Measurements from ENCODE around the gene SMIM27. TPM values are rescaled to one million over a fixed set of nuclear protein-coding genes. Genes with fewer than 3 reads are reported as not detected.
A peak's percentile ranks its signal among the peaks of the same experiment; 100 is the strongest.
"Not testable (repeated sequence)": the region's sequence is repeated elsewhere in the genome, so short reads cannot be mapped to it uniquely, and the experiment has no call there.

The SMIM27 gene
- total and polyA plus RNA-seq, 2 donors, result 28.5 to 36.9 TPM

- Histone ChIP-seq H3K36me3 (ENCODE audit: control insufficient read depth in 2 of 2, insufficient read depth in 2 of 2, low read length in 1 of 2) (no peaks in the 10 kb centered on the region), H3K4me3 (ENCODE audit: low read length in 2 of 2) (no peak overlapping the region), H3K4me1 (ENCODE audit: control insufficient read depth in 2 of 2, insufficient read depth in 2 of 2, low read length in 2 of 2) (no peaks in the 10 kb centered on the region), H3K27me3 (ENCODE audit: control insufficient read depth in 2 of 2, insufficient read depth in 1 of 2, low read length in 1 of 2) (peaks cover 3% of the 10 kb centered on the region in 2 donors), H3K27ac (ENCODE audit: low read depth in 1 of 2, low read length in 1 of 2) (no peak overlapping the region), H3K9me3 (ENCODE audit: control insufficient read depth in 2 of 2, insufficient read depth in 1 of 2, low read length in 1 of 2) (no peaks in the 10 kb centered on the region)
- DNase-seq (ENCODE audit: low read depth in 6 of 9, low spot score in 9 of 9), result peak in 8 of 9 donors; percentile 8 to 64 (median 28)
- WGBS, result 58% methylated on average over 3 of the region's 3 CpGs
These were observed 29.5 kb downstream of the SMIM27 start for GRCh38 chr9:32581512-32582143.

DNA sequence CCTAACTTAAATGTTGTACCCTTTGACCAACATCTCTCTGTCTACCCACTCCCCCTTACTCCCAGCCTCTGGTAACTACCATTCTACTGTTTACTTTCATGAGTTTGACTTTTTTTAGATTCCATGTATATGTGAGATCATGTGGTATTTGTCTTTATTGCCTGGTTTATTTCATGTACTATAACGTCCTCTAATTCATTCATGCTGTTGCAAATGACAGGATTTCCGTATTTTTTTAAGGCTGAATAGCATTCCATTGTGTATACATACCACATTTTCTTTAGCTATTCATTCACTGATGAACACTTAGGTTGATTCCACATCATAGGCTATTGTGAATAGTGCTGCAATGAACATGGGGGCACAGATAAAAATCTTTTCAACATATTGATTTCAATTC, 32.7 kb downstream of the SMIM27 start:
- Histone ChIP-seq H3K27me3 (ENCODE audit: control insufficient read depth in 2 of 2, insufficient read depth in 1 of 2, low read length in 1 of 2) (no peaks in the 10 kb centered on the region), H3K9me3 (ENCODE audit: control insufficient read depth in 2 of 2, insufficient read depth in 1 of 2, low read length in 1 of 2) (no peaks in the 10 kb centered on the region), H3K36me3 (ENCODE audit: control insufficient read depth in 2 of 2, insufficient read depth in 2 of 2, low read length in 1 of 2) (no peaks in the 10 kb centered on the region), H3K4me3 (ENCODE audit: low read length in 2 of 2) (no peak overlapping the region), H3K27ac (ENCODE audit: low read depth in 1 of 2, low read length in 1 of 2) (no peak overlapping the region), H3K4me1 (ENCODE audit: control insufficient read depth in 2 of 2, insufficient read depth in 2 of 2, low read length in 2 of 2) (no peaks in the 10 kb centered on the region)
- 67% methylated on average over 2 of the region's 2 CpGs for WGBS
- DNase-seq (ENCODE audit: low read depth in 6 of 9, low spot score in 9 of 9), result no peak

- DNase-seq (ENCODE audit: low read depth in 6 of 9, low spot score in 9 of 9), result no peak
- Histone ChIP-seq H3K27ac (ENCODE audit: low read depth in 1 of 2, low read length in 1 of 2) (no peak overlapping the region), H3K36me3 (ENCODE audit: control insufficient read depth in 2 of 2, insufficient read depth in 2 of 2, low read length in 1 of 2) (no peaks in the 10 kb centered on the region), H3K9me3 (ENCODE audit: control insufficient read depth in 2 of 2, insufficient read depth in 1 of 2, low read length in 1 of 2) (no peaks in the 10 kb centered on the region), H3K27me3 (ENCODE audit: control insufficient read depth in 2 of 2, insufficient read depth in 1 of 2, low read length in 1 of 2) (no peaks in the 10 kb centered on the region), H3K4me3 (ENCODE audit: low read length in 2 of 2) (no peak overlapping the region), H3K4me1 (ENCODE audit: control insufficient read depth in 2 of 2, insufficient read depth in 2 of 2, low read length in 2 of 2) (no peaks in the 10 kb centered on the region)
These were observed 35.8 kb downstream of the SMIM27 start for GRCh38 chr9:32587901-32588300.

DNA sequence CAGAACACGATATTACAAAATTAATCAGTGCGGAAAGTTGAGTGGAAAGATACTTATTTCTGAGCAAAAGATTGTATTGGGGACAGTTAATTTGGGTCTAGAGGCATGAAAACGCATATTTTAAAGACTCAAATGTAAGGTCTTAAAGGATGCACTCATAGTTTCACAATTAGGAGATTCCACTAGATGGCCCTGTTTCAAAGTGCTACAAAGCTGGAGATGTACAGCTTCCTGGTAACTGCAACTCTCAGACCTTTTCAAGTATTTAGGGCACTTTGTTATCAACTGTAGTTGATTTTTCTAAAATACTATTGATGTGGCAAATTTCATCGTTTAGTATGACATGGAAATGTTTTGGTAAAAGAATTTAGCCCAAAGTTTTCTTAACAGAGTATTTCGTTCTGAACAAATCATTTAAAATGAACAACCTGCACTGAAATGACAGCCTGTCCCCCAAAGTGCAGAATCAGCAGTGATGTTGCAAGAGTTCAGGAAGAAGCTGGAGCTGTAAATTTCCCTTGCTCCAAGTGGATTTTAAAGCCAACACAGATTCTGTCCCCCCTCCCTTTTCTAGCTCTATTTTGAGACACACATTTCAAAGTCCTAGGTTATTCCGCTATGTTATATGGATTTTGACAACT, 37.1 kb downstream of the SMIM27 start:
- Histone ChIP-seq H3K9me3 (ENCODE audit: control insufficient read depth in 2 of 2, insufficient read depth in 1 of 2, low read length in 1 of 2) (no peaks in the 10 kb centered on the region), H3K4me3 (ENCODE audit: low read length in 2 of 2) (no peak overlapping the region), H3K27ac (ENCODE audit: low read depth in 1 of 2, low read length in 1 of 2) (no peak overlapping the region), H3K27me3 (ENCODE audit: control insufficient read depth in 2 of 2, insufficient read depth in 1 of 2, low read length in 1 of 2) (no peaks in the 10 kb centered on the region), H3K4me1 (ENCODE audit: control insufficient read depth in 2 of 2, insufficient read depth in 2 of 2, low read length in 2 of 2) (no peaks in the 10 kb centered on the region), H3K36me3 (ENCODE audit: control insufficient read depth in 2 of 2, insufficient read depth in 2 of 2, low read length in 1 of 2) (no peaks in the 10 kb centered on the region)
- peak in 8 of 9 donors; percentile 7 to 53 (median 20) for DNase-seq (ENCODE audit: low read depth in 6 of 9, low spot score in 9 of 9)
- WGBS, result 51% methylated on average over 6 of the region's 6 CpGs

- Histone ChIP-seq H3K4me3 (ENCODE audit: low read length in 2 of 2) (no peak overlapping the region), H3K27ac (ENCODE audit: low read depth in 1 of 2, low read length in 1 of 2) (no peak overlapping the region), H3K9me3 (ENCODE audit: control insufficient read depth in 2 of 2, insufficient read depth in 1 of 2, low read length in 1 of 2) (no peaks in the 10 kb centered on the region), H3K27me3 (ENCODE audit: control insufficient read depth in 2 of 2, insufficient read depth in 1 of 2, low read length in 1 of 2) (no peaks in the 10 kb centered on the region), H3K4me1 (ENCODE audit: control insufficient read depth in 2 of 2, insufficient read depth in 2 of 2, low read length in 2 of 2) (no peaks in the 10 kb centered on the region), H3K36me3 (ENCODE audit: control insufficient read depth in 2 of 2, insufficient read depth in 2 of 2, low read length in 1 of 2) (no peaks in the 10 kb centered on the region)
- WGBS, result 60% methylated on average over 2 of the region's 2 CpGs
- no peak for DNase-seq (ENCODE audit: low read depth in 6 of 9, low spot score in 9 of 9)
These were observed 38.3 kb downstream of the SMIM27 start for GRCh38 chr9:32590476-32590875.

- DNase-seq (ENCODE audit: low read depth in 6 of 9, low spot score in 9 of 9), result no peak
These were observed 38.8 kb downstream of the SMIM27 start for GRCh38 chr9:32590898-32591297.

GRCh38 chr9:32596096-32596865, 44.2 kb downstream of the SMIM27 start:
- 52% methylated on average over 4 of the region's 4 CpGs for WGBS
- no peak overlapping the region for H3K4me3 ChIP-seq (ENCODE audit: low read length in 2 of 2)
- H3K4me1 ChIP-seq (ENCODE audit: control insufficient read depth in 2 of 2, insufficient read depth in 2 of 2, low read length in 2 of 2), result no peaks in the 10 kb centered on the region
- no peak overlapping the region for H3K27ac ChIP-seq (ENCODE audit: low read depth in 1 of 2, low read length in 1 of 2)
- no peaks in the 10 kb centered on the region for H3K36me3 ChIP-seq (ENCODE audit: control insufficient read depth in 2 of 2, insufficient read depth in 2 of 2, low read length in 1 of 2)
- no peaks in the 10 kb centered on the region for H3K27me3 ChIP-seq (ENCODE audit: control insufficient read depth in 2 of 2, insufficient read depth in 1 of 2, low read length in 1 of 2)
- no peaks in the 10 kb centered on the region for H3K9me3 ChIP-seq (ENCODE audit: control insufficient read depth in 2 of 2, insufficient read depth in 1 of 2, low read length in 1 of 2)
- DNase-seq (ENCODE audit: low read depth in 6 of 9, low spot score in 9 of 9), result no peak

More at GRCh38 chr9:32590898-32591297, 38.8 kb downstream of the SMIM27 start:
- 95% methylated on average over 1 of the region's 1 CpG for WGBS
- H3K9me3 ChIP-seq (ENCODE audit: control insufficient read depth in 2 of 2, insufficient read depth in 1 of 2, low read length in 1 of 2), result no peaks in the 10 kb centered on the region
- no peaks in the 10 kb centered on the region for H3K27me3 ChIP-seq (ENCODE audit: control insufficient read depth in 2 of 2, insufficient read depth in 1 of 2, low read length in 1 of 2)
- H3K27ac ChIP-seq (ENCODE audit: low read depth in 1 of 2, low read length in 1 of 2), result no peak overlapping the region
- no peak overlapping the region for H3K4me3 ChIP-seq (ENCODE audit: low read length in 2 of 2)
- no peaks in the 10 kb centered on the region for H3K4me1 ChIP-seq (ENCODE audit: control insufficient read depth in 2 of 2, insufficient read depth in 2 of 2, low read length in 2 of 2)
- H3K36me3 ChIP-seq (ENCODE audit: control insufficient read depth in 2 of 2, insufficient read depth in 2 of 2, low read length in 1 of 2), result no peaks in the 10 kb centered on the region

DNA sequence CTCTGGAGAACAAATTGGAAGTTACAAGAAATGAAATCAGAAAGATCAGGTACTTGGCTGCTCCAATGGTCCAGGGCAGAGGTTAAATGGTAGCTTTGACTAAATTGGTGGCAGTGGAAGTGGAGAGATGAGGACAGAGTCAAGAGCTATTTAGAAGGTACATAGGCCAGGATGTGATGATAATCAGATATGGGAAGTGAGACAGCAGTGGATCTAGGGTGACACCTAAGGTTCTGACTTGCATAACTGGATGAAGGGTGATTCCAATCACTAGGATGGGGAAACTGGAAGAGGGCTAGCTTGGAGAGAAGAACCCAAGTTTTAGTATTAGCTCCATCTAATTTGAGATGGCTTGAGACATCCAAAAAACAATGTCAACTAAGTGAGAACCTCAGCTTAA, 44.8 kb downstream of the SMIM27 start:
- Histone ChIP-seq H3K9me3 (ENCODE audit: control insufficient read depth in 2 of 2, insufficient read depth in 1 of 2, low read length in 1 of 2) (no peaks in the 10 kb centered on the region), H3K36me3 (ENCODE audit: control insufficient read depth in 2 of 2, insufficient read depth in 2 of 2, low read length in 1 of 2) (no peaks in the 10 kb centered on the region), H3K27ac (ENCODE audit: low read depth in 1 of 2, low read length in 1 of 2) (no peak overlapping the region), H3K4me1 (ENCODE audit: control insufficient read depth in 2 of 2, insufficient read depth in 2 of 2, low read length in 2 of 2) (no peaks in the 10 kb centered on the region), H3K27me3 (ENCODE audit: control insufficient read depth in 2 of 2, insufficient read depth in 1 of 2, low read length in 1 of 2) (no peaks in the 10 kb centered on the region), H3K4me3 (ENCODE audit: low read length in 2 of 2) (no peak overlapping the region)
- DNase-seq (ENCODE audit: low read depth in 6 of 9, low spot score in 9 of 9), result no peak

DNA sequence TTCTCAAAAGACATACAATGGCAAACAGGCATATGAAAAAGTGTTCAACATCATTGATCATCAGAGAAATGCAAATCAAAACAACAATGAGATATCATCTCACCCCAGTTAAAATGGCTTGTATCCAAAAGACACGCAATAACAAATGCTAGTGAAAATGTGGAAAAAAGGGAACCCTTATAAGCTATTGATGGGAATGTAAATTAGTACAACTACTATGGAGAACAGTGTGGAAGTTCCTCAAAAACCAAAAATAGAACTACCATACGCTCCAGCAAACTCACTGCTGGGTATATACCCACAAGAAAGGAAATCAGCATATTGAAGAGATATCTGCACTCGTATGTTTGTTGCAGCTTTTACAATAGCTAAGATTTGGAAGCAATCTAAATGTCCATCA, 46.9 kb downstream of the SMIM27 start:
- not testable (repeated sequence) for H3K27ac ChIP-seq (ENCODE audit: low read depth in 1 of 2, low read length in 1 of 2); DNase-seq (ENCODE audit: low read depth in 6 of 9, low spot score in 9 of 9); H3K36me3 ChIP-seq (ENCODE audit: control insufficient read depth in 2 of 2, insufficient read depth in 2 of 2, low read length in 1 of 2); H3K4me1 ChIP-seq (ENCODE audit: control insufficient read depth in 2 of 2, insufficient read depth in 2 of 2, low read length in 2 of 2); H3K4me3 ChIP-seq (ENCODE audit: low read length in 2 of 2); H3K27me3 ChIP-seq (ENCODE audit: control insufficient read depth in 2 of 2, insufficient read depth in 1 of 2, low read length in 1 of 2); H3K9me3 ChIP-seq (ENCODE audit: control insufficient read depth in 2 of 2, insufficient read depth in 1 of 2, low read length in 1 of 2)
- 20% methylated on average over 3 of the region's 3 CpGs for WGBS

Measured in thymus (tissue), 11 donors.